ENCODE data around the gene CEP170B.

CEP170B gene

GRCh38 chr14:104868060-104868740, 3.1 kb downstream of the CEP170B start:
- DNase-seq (ENCODE audit: low read depth) = no peak

- DNase-seq (ENCODE audit: low read depth) = no peak
Observed at GRCh38 chr14:104868811-104869572, 3.9 kb downstream of the CEP170B start.

- DNase-seq (ENCODE audit: low read depth) = no peak
Observed at GRCh38 chr14:104869669-104870367, 4.8 kb downstream of the CEP170B start.

DNA sequence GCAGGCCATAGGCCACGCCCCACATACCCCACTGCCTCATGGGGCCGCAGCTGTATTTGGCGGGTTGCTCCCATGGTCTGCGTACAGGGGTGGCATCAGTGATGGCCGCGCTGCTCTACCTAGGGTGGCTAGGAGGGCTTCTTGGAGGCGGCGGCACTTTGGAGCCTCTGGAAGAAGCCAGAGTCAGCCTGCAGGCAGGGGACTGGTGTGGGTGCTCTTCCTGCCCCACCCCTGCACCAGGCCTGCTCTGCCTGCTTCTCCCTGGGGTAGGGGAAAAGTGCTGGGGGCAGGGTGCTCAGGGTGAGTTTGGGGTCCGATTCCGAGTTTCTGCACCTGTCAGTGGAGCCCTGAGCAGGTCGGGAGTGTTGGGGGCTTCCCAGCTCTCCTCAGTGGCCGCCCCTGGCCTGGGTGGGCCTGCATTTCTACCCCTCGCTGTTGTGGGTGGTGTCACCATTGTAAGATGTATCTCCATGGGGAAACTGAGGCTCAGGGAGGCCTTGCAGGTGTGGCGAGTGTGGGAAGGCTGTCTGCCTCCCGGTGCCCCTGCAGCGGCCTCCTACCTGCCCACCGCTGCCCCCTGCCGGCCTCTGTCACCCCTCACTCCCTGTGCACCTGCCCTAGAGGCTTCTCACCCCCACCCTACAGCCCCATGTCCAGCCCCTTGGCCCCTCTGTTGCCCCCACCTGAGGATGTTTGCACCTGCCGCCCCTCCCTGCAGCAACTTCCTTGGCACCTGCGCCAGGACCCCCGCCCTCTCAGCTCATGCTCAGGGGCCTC, 5.5 kb downstream of the CEP170B start:
- no peak for DNase-seq (ENCODE audit: low read depth)

DNA sequence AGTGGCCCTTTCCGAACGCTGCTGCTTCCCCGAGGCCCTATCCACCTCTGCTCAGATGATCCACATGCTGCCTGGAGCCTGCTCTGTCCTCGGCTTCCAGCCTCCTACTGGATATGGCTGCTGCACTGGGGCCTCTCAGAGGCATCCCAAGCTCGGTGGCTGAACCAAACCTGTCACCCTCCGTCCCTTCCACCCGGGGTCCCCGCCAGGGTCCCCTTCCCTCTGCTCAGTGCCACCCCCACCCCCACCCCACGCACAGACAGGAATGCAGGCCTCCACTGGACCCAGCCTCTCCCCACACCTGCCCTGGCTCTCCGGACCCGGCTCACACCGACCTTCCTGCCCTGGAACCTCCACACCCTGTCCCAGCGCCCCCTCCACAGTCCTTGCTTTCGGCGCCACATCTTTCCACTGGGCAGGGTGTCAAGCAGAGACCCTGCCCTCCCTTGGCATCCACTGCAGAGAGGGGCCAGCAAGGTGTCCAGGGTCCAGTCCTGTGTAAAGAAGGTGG, 6.1 kb downstream of the CEP170B start:
- no peak for DNase-seq (ENCODE audit: low read depth)

DNA sequence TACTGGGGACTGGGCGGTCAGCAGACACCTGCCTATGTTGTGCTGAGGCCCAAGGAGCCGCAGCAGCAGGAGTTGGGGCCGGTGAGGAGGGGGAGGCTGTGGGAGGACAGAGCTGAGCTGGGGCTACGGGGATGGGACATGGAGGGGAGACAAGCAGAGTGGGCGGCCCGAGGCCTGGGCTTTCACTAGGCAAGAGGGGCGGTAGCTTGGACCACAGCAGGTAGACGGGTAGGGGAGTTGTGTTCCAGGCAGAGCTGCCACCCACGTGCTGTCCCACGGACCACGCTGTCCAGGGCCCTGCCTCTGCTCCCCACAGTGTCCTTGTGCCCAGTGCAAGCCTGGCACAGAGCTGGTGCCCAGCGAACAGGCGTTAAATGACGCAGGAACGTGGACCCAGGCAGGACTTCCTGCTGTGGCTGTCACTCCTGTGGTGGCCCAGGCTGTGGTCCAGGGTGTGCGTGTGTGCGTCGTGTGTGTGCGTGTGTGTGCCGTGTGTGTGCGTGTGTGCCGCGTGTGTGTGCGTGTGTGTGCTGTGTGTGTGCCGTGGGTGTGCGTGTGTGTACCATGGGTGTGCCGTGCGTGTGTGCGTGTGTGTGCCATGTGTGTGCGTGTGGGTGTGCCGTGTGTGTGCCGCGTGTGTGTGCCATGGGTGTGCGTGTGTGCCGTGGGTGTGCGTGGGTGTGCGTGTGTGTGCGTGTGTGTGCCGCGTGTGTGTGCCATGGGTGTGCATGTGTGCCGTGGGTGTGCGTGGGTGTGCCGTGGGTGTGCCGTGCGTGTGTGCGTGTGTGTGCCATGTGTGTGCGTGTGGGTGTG, 6.8 kb downstream of the CEP170B start:
- DNase-seq (ENCODE audit: low read depth) = no peak

GRCh38 chr14:104872469-104873341, 7.6 kb downstream of the CEP170B start:
- no peak for DNase-seq (ENCODE audit: low read depth)

GRCh38 chr14:104873380-104874055, 8.4 kb downstream of the CEP170B start:
- DNase-seq (ENCODE audit: low read depth) = no peak

DNA sequence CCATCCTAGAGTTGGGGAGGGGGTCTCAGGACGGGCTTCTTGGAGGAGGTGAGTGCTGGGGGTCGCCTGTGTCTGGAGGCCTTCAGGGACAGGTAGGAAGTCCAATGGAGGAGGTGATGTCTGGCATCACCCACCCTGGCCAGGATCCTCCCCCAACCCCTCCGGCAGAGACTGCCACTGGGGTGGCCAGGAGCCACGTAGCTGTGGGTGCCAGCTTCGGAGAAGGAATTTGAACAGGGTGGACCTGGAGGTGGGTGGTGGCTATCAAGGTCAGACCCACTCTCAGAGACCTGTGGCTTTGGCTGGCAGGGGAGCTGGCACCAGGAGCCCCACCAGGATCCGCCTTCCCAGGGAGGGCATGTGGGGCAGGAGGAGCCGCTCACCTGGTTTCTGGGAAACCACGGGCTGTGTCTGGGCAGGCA, 9.1 kb downstream of the CEP170B start:
- no peak for DNase-seq (ENCODE audit: low read depth)

- no peak for DNase-seq (ENCODE audit: low read depth)
Observed at GRCh38 chr14:104874571-104875411, 9.7 kb downstream of the CEP170B start.

GRCh38 chr14:104875412-104875751, 10.3 kb downstream of the CEP170B start:
- DNase-seq (ENCODE audit: low read depth) = no peak

- no peak for DNase-seq (ENCODE audit: low read depth)
Observed at GRCh38 chr14:104875811-104876210, 10.7 kb downstream of the CEP170B start.

DNA sequence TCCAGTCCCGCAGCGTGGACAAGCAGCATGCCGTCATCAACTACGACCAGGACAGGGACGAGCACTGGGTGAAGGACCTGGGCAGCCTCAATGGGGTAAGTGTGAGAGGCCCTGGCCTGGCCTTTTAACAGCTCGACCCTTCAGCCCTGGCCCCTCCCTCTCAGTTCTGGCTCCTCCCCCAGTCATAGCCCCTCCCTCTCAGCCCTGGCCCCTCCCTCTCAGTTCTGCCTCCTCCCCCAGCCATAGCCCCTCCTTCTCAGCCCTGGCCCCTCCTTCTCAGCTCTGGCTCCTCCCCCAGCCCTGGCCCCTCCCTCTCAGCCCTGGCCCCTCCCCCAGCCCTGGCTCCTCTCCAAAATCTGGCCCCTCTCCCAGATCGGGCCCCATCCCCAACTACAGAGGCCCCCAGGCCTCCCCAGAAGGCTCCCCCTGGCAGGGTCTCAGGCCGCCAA, 11.2 kb downstream of the CEP170B start:
- no peak for DNase-seq (ENCODE audit: low read depth)

GRCh38 chr14:104877066-104877805, 12.2 kb downstream of the CEP170B start:
- DNase-seq (ENCODE audit: low read depth) = no peak

- DNase-seq (ENCODE audit: low read depth) = no peak
Observed at GRCh38 chr14:104877806-104878550, 12.9 kb downstream of the CEP170B start.

DNA sequence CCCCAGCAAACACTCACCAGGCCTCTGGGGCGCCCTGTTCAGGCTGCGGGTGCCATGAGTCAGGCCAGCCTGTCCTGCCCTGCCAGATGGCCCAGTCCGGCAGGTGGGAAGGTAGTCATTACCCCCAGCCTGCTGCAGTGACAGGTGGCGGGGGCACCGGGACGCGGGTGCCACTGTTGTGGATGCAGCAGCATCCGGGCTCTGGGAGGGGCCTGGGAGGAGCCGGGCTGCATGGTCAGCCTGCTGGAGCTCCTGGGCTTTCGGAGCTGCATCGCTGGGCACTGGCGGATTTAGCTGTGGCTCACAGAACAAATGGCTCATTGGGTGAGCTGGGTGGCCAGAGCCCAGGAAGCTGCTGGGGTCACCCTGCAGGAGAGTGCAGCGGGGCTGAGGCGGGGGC, 13.5 kb downstream of the CEP170B start:
- no peak for DNase-seq (ENCODE audit: low read depth)

All from T-helper 22 cell (primary cell).